ENCODE data around the gene SLC44A3.

Gene SLC44A3

DNA sequence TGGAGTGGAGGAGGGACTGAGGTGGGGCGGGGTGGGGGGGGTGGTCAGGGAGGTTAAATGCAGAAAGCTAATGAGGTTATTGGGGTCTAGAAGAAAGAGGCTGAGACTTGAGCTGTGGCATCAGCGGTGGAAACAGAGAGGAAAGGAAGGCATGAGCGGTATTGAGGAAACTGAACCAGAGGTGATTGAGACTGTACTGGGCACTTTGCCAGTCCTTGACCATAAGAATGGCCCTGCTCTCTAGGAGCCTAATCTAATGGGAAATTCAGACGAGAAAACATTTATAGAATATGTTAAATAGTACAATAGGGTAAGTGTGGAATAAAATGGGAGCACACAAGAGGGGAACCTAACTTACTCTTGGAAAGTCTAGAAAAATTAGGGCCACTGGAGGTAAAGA, 23.7 kb downstream of the SLC44A3 start:
- H3K4me3 ChIP-seq (ENCODE audit: low read length): no peak overlapping the region
- H3K9me3 ChIP-seq (ENCODE audit: control insufficient read depth, low read depth, low read length): no peaks in the 10 kb centered on the region
- no peaks in the 10 kb centered on the region for H3K36me3 ChIP-seq (ENCODE audit: control insufficient read depth, low read depth, low read length)
- no peaks in the 10 kb centered on the region for H3K27me3 ChIP-seq (ENCODE audit: control insufficient read depth, insufficient read depth, low read length)
- H3K4me1 ChIP-seq (ENCODE audit: control insufficient read depth, low read depth, low read length): no peaks in the 10 kb centered on the region
- H3K9ac ChIP-seq (ENCODE audit: low read length): no peak overlapping the region
- no peak overlapping the region for H3K27ac ChIP-seq (ENCODE audit: low read length)

DNA sequence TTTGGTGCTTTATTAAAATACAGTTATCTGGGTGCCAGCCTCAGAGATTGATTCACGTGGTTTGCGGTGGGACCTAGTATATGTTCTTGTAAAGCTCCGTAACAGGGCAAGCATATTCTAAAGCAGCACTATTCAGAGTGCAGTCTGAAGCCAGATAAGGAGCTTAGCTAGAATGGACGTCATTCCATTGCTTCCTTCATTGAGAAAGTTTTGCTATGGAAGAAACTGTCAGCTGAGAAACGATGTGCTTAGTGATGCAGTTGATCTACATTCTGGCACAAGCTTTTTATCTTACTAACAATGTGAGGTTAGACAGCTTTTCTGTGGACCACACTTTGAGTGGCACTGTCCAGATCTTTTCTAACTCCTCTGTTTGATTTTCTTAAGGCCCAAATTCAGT, 26.2 kb downstream of the SLC44A3 start:
- Histone ChIP-seq H3K9ac (ENCODE audit: low read length) (no peak overlapping the region), H3K27ac (ENCODE audit: low read length) (no peak overlapping the region), H3K4me3 (ENCODE audit: low read length) (no peak overlapping the region), H3K4me1 (ENCODE audit: control insufficient read depth, low read depth, low read length) (no peaks in the 10 kb centered on the region), H3K36me3 (ENCODE audit: control insufficient read depth, low read depth, low read length) (no peaks in the 10 kb centered on the region), H3K9me3 (ENCODE audit: control insufficient read depth, low read depth, low read length) (no peaks in the 10 kb centered on the region), H3K27me3 (ENCODE audit: control insufficient read depth, insufficient read depth, low read length) (no peaks in the 10 kb centered on the region)

DNA sequence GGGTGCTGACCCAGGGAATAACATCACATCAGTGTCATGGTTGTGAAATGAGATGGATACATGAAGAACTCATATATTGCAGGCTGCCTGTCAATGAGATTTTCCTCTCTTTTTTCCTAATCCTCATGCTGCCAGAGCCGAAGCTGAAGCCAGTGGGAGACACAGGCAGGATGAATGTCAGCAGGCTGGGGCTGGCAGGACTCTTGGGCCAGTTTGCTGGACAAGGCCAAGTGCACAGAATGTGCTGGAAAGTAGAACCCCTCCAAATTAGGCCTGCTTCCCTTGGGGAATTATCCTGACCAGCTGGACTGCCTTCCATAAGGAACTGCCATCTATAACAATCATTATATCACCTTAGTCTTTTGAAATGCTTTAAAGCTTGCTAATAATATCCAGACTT, 31.4 kb downstream of the SLC44A3 start:
- Histone ChIP-seq H3K4me1 (ENCODE audit: control insufficient read depth, low read depth, low read length) (peaks cover 3% of the 10 kb centered on the region), H3K9me3 (ENCODE audit: control insufficient read depth, low read depth, low read length) (no peaks in the 10 kb centered on the region), H3K27me3 (ENCODE audit: control insufficient read depth, insufficient read depth, low read length) (peaks cover 12% of the 10 kb centered on the region), H3K4me3 (ENCODE audit: low read length) (no peak overlapping the region), H3K36me3 (ENCODE audit: control insufficient read depth, low read depth, low read length) (no peaks in the 10 kb centered on the region), H3K27ac (ENCODE audit: low read length) (no peak overlapping the region), H3K9ac (ENCODE audit: low read length) (no peak overlapping the region)

DNA sequence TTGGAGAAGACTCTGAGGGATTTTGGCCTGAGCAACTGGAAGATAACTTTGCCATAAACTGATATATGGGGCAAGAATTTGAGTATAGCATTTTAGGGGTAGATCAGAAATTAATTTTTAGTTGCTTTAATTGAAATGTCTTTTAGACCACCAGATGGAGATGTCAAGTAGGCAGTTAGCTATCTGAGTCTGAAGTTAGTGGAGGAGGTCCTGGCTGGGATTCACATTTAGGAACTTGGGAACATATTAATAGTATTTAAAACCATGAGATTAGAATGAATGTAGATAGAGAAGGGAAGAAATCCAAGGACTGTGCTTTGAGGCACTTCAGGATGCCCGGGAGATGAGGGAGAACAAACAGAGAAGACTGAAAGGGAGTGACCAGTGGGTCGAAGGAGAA, 32.6 kb downstream of the SLC44A3 start:
- Histone ChIP-seq H3K36me3 (ENCODE audit: control insufficient read depth, low read depth, low read length) (no peaks in the 10 kb centered on the region), H3K9me3 (ENCODE audit: control insufficient read depth, low read depth, low read length) (no peaks in the 10 kb centered on the region), H3K27me3 (ENCODE audit: control insufficient read depth, insufficient read depth, low read length) (peaks cover 12% of the 10 kb centered on the region), H3K4me3 (ENCODE audit: low read length) (no peak overlapping the region), H3K9ac (ENCODE audit: low read length) (no peak overlapping the region), H3K4me1 (ENCODE audit: control insufficient read depth, low read depth, low read length) (peaks cover 3% of the 10 kb centered on the region), H3K27ac (ENCODE audit: low read length) (no peak overlapping the region)

DNA sequence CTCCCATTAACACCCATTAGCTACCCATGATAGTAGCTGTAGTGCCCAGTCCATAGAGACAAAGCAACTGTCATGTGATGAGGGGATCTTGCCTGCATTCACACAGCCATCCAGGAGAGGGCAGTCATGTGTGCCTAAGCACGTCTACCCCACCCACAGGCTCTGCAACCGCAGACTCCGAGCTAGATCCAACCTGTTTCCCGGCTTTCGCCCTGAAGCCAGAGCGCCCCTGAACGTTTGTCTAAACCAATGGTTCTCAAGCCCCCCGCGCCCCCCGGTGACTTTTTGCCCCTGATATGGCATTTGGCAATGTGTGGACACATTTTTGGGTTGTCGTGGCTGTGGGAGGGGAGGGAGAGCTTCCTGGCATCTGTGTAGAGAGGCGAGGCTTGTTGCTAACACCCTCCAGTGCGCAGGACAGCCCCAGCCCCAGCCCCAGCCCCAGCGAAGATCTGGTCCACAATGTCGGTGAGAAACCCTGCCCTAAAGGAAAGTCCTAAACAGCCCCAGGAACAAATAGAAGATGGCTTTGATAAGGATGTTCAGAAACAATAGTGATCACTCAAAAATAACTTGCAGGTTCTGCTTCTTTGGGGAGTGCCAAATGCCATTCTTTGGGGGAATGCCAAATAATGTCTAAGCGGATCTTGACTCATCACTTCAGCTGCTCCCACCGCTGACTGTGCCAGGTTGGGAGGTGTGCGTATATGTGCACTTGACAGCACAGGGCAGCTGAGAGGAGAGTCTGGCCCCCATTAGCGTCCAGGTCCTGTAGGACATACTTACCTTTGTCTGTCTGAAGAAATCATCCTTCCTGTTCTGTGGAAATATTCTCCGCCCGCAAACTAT, 34.5 kb downstream of the SLC44A3 start:
- Histone ChIP-seq H3K27me3 (ENCODE audit: control insufficient read depth, insufficient read depth, low read length) (peaks cover 12% of the 10 kb centered on the region), H3K9ac (ENCODE audit: low read length) (no peak overlapping the region), H3K27ac (ENCODE audit: low read length) (no peak overlapping the region), H3K4me3 (ENCODE audit: low read length) (peak overlapping the region; percentile 55), H3K9me3 (ENCODE audit: control insufficient read depth, low read depth, low read length) (no peaks in the 10 kb centered on the region), H3K4me1 (ENCODE audit: control insufficient read depth, low read depth, low read length) (peaks cover 3% of the 10 kb centered on the region), H3K36me3 (ENCODE audit: control insufficient read depth, low read depth, low read length) (no peaks in the 10 kb centered on the region)

DNA sequence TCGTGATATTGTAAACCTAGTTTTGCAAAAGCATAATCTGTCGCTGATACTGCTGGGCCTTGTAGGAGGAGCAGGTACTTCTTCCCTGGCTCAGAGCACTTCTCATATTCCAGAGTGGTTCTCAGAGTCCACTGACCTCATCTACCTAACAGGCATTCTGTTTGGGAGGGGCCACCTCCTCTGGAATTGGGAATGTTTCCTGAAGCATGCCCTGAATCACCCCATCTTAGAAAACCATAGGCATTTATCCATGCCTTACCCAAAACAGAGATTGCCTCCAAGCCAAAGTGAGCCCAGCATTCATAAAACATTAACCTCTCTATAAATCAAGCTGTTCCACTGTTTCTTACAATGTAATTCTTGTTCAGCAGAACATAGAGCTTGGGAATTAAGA, 35.1 kb downstream of the SLC44A3 start:
- no peaks in the 10 kb centered on the region for H3K9me3 ChIP-seq (ENCODE audit: control insufficient read depth, low read depth, low read length)
- H3K4me1 ChIP-seq (ENCODE audit: control insufficient read depth, low read depth, low read length): peaks cover 3% of the 10 kb centered on the region
- H3K4me3 ChIP-seq (ENCODE audit: low read length): no peak overlapping the region
- H3K27me3 ChIP-seq (ENCODE audit: control insufficient read depth, insufficient read depth, low read length): peaks cover 12% of the 10 kb centered on the region
- no peak overlapping the region for H3K27ac ChIP-seq (ENCODE audit: low read length)
- no peak overlapping the region for H3K9ac ChIP-seq (ENCODE audit: low read length)
- H3K36me3 ChIP-seq (ENCODE audit: control insufficient read depth, low read depth, low read length): no peaks in the 10 kb centered on the region

DNA sequence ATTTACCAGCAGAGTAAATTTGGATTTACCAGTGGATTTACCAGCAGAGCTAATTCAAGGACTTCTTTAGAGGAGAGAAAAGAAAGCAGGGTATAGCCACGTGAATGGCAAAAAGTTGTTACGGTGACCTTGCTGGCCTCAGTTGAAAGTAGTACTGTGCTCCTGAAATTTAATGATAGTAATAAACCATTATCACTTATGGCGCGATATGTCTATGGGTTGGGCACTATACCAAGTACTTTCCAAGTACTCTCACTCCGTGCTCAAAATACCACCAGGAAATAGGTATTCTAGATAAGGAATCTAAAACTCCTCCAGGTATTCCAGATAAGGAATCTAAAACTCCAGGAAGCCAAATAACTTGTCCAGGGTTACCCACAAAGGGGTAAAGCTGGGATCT, 35.8 kb downstream of the SLC44A3 start:
- Histone ChIP-seq H3K9me3 (ENCODE audit: control insufficient read depth, low read depth, low read length) (no peaks in the 10 kb centered on the region), H3K9ac (ENCODE audit: low read length) (no peak overlapping the region), H3K4me1 (ENCODE audit: control insufficient read depth, low read depth, low read length) (peaks cover 3% of the 10 kb centered on the region), H3K36me3 (ENCODE audit: control insufficient read depth, low read depth, low read length) (no peaks in the 10 kb centered on the region), H3K27ac (ENCODE audit: low read length) (no peak overlapping the region), H3K4me3 (ENCODE audit: low read length) (no peak overlapping the region), H3K27me3 (ENCODE audit: control insufficient read depth, insufficient read depth, low read length) (peaks cover 12% of the 10 kb centered on the region)

DNA sequence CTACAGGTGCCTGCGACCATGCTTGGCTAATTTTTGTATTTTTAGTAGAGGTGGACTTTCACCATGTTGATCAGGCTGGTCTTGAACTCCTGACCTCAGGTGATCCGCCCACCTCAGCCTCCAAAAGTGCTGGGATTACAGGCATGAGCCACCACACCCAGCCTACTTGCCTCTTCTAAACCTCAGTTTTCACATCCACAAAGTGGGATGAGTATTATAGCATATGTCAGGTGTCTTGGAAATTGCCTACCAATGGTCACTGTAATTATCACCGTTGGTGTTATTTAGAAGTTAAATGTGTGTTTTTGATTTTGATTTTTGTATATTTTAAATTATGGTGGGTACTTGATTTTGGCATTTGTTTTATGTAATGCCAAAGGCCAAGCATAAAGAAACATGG, 36.7 kb downstream of the SLC44A3 start:
- peaks cover 3% of the 10 kb centered on the region for H3K4me1 ChIP-seq (ENCODE audit: control insufficient read depth, low read depth, low read length)
- no peaks in the 10 kb centered on the region for H3K36me3 ChIP-seq (ENCODE audit: control insufficient read depth, low read depth, low read length)

DNA sequence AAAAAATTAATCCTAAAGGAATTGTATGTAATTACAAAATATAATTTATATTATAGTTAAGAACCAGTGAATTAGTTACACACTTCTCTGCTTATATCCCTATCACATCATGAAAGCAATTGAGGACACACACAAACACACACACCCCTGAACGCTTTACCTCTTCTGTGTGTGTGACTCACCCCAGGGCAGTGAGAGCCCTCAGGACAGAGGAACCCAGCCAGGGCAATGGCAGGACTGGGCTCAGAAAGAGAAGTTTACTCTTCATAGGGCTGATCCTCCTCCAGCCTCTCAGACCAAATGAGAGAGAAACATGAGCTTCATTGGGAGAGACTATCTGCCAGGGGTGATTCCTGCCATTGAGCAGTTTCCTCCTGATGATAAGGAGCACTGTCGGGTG, 38.1 kb downstream of the SLC44A3 start:
- Histone ChIP-seq H3K27me3 (ENCODE audit: control insufficient read depth, insufficient read depth, low read length) (peaks cover 12% of the 10 kb centered on the region), H3K9me3 (ENCODE audit: control insufficient read depth, low read depth, low read length) (no peaks in the 10 kb centered on the region), H3K36me3 (ENCODE audit: control insufficient read depth, low read depth, low read length) (no peaks in the 10 kb centered on the region), H3K4me1 (ENCODE audit: control insufficient read depth, low read depth, low read length) (peaks cover 16% of the 10 kb centered on the region), H3K4me3 (ENCODE audit: low read length) (no peak overlapping the region), H3K27ac (ENCODE audit: low read length) (no peak overlapping the region), H3K9ac (ENCODE audit: low read length) (no peak overlapping the region)

More for the DNA sequence above, 36.7 kb downstream of the SLC44A3 start:
- no peak overlapping the region for H3K27ac ChIP-seq (ENCODE audit: low read length)
- H3K9me3 ChIP-seq (ENCODE audit: control insufficient read depth, low read depth, low read length): no peaks in the 10 kb centered on the region
- H3K4me3 ChIP-seq (ENCODE audit: low read length): no peak overlapping the region
- peaks cover 12% of the 10 kb centered on the region for H3K27me3 ChIP-seq (ENCODE audit: control insufficient read depth, insufficient read depth, low read length)
- H3K9ac ChIP-seq (ENCODE audit: low read length): no peak overlapping the region

DNA sequence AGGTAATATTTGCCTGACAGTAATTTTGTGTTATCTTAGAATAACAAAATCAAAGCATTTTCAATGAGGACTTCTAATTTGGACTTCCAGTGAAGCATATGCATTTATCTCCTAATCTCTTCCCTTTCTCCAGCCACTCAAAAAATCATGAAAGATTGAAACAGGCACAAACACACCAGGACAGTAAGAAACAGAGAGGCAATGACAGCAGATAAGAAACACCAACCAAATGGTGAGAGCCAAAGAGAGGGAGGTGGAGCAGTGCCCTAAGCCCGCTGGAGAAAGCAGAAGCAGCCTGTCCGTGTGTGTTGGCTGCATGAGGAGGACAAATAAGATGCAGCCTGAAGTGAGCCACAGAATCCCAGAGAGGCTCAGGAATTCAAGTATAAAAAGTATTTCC, 39.0 kb downstream of the SLC44A3 start:
- H3K27me3 ChIP-seq (ENCODE audit: control insufficient read depth, insufficient read depth, low read length): peaks cover 12% of the 10 kb centered on the region
- no peak overlapping the region for H3K27ac ChIP-seq (ENCODE audit: low read length)
- H3K9ac ChIP-seq (ENCODE audit: low read length): no peak overlapping the region
- no peaks in the 10 kb centered on the region for H3K9me3 ChIP-seq (ENCODE audit: control insufficient read depth, low read depth, low read length)
- H3K4me1 ChIP-seq (ENCODE audit: control insufficient read depth, low read depth, low read length): peaks cover 25% of the 10 kb centered on the region
- H3K36me3 ChIP-seq (ENCODE audit: control insufficient read depth, low read depth, low read length): no peaks in the 10 kb centered on the region
- H3K4me3 ChIP-seq (ENCODE audit: low read length): no peak overlapping the region

DNA sequence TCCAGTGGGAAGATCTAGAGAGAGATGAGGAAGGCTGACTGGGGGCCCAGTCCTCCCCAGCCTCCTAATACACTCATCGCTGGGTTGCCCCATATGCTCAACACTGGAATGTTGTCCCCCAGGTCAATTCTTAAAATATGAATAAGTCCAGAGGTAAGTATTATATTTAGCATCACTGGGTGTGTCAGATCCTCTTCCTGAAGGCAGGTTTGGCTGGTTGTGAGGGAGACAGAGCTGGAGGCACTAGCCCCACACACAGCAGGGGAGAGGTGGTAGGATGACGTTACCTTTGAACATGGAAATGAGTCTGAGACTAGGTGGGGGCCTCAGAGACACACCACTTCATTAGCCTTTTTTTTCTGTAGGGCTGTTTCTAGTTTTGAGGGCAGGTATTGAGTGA, 42.6 kb downstream of the SLC44A3 start:
- H3K4me1 ChIP-seq (ENCODE audit: control insufficient read depth, low read depth, low read length): peaks cover 48% of the 10 kb centered on the region
- no peak overlapping the region for H3K27ac ChIP-seq (ENCODE audit: low read length)
- no peak overlapping the region for H3K9ac ChIP-seq (ENCODE audit: low read length)
- H3K9me3 ChIP-seq (ENCODE audit: control insufficient read depth, low read depth, low read length): no peaks in the 10 kb centered on the region
- H3K36me3 ChIP-seq (ENCODE audit: control insufficient read depth, low read depth, low read length): no peaks in the 10 kb centered on the region
- H3K27me3 ChIP-seq (ENCODE audit: control insufficient read depth, insufficient read depth, low read length): no peaks in the 10 kb centered on the region
- no peak overlapping the region for H3K4me3 ChIP-seq (ENCODE audit: low read length)

DNA sequence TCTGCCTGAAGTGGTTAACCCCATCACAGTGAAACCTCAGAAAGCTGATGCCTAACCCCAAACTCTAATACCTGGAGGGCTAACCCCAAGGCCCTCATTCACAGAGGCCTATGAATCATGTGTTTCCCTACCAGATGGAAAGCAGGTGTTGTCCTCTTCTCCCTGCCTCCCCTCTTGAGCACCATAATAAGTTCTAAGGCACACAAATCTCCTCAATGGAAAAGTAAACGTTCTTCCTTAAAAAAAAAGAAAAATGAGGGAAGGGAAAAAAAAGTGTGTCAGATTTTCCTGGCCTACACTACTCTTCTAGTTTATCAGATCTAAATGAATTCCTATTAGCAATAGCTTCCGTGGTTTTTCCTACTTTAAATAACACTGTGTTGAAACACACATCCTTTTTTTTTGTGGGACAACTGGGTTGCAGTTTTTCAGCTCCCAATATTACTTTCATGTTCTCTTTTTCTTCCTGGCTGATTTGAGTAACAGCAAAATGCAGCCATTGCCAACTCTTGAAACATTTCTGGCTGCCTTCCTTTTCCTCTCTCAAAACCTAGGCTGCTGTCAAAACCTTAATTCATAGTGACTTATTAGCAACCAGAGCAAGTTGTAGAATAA, 43.2 kb downstream of the SLC44A3 start:
- Histone ChIP-seq H3K9ac (ENCODE audit: low read length) (no peak overlapping the region), H3K4me3 (ENCODE audit: low read length) (no peak overlapping the region), H3K27ac (ENCODE audit: low read length) (no peak overlapping the region), H3K27me3 (ENCODE audit: control insufficient read depth, insufficient read depth, low read length) (no peaks in the 10 kb centered on the region), H3K4me1 (ENCODE audit: control insufficient read depth, low read depth, low read length) (peaks cover 48% of the 10 kb centered on the region), H3K9me3 (ENCODE audit: control insufficient read depth, low read depth, low read length) (no peaks in the 10 kb centered on the region), H3K36me3 (ENCODE audit: control insufficient read depth, low read depth, low read length) (no peaks in the 10 kb centered on the region)

Measured in iPS-18a (cell line).